Endothelial cell of umbilical vein (primary cell): ENCODE data around the gene LMAN1L. TPM values are rescaled to one million over a fixed set of nuclear protein-coding genes. Genes with fewer than 3 reads are reported as not detected.

Source experiments
- BruUV-seq: library from RNA; stranded (reverse); fragments of 400-500 nt; replicated peaks from 2 replicates; lab custom pipeline; 2021; lab: Mats Ljungman, UMichigan
- CTCF ChIA-PET: fragments of 300-600, 350-600 bp; sonication (Branson Sonifier 250); formaldehyde crosslinking; loops from one replicate; lab custom pipeline; 2021; ENCODE audit warnings: antibody characterized with exemption, inconsistent platforms; lab: Charles Lee
- POLR2A ChIA-PET: fragments of 300-600, 350-600 bp; sonication (Branson Sonifier 250); formaldehyde crosslinking; loops from one replicate; lab custom pipeline; 2021; ENCODE audit warnings: antibody characterized with exemption, inconsistent platforms; lab: Charles Lee
- DNase-seq: peaks from one replicate; pipeline ENCODE4 v3.0.0-alpha.2; 2011; ENCODE audit warnings: low read depth, low spot score
- FAIRE-seq: peaks from 2 replicates; lab custom pipeline; 2011; peaks lifted over from hg19 to GRCh38; lab: Jason Lieb, UNC
- H2AFZ ChIP-seq: 2 replicates; pipeline ENCODE4 v1.6.0; 2012; ENCODE audit warnings: low read depth, low read length, control low read depth, inconsistent platforms
- H3K27ac ChIP-seq: 2 replicates; pipeline ENCODE4 v1.5.1; 2011; ENCODE audit warnings: low read depth, mild to moderate bottlenecking, control low read depth, low read length, moderate library complexity; ENCODE audit not compliant: insufficient read depth
- H3K27me3 ChIP-seq, 2 experiments: 2 replicates each; pipeline versions ENCODE4 v1.6.0 to v1.6.1; 2011; ENCODE audit warnings: low read length in 2 of 2, mixed read lengths in 1 of 2; ENCODE audit not compliant: control insufficient read depth in 2 of 2, insufficient read depth in 2 of 2
- H3K36me3 ChIP-seq, 2 experiments: 2 replicates in 1 of 2; 3 replicates in 1 of 2; pipeline ENCODE4 v1.5.1; 2011; ENCODE audit warnings: low read length in 2 of 2, mild to moderate bottlenecking in 1 of 2, moderate library complexity in 1 of 2; ENCODE audit not compliant: control insufficient read depth in 2 of 2, insufficient read depth in 2 of 2; ENCODE audit errors: extremely low read depth in 1 of 2
- H3K4me1 ChIP-seq: 3 replicates; pipeline ENCODE4 v1.5.1; 2011; ENCODE audit warnings: mild to moderate bottlenecking, low read length; ENCODE audit not compliant: control insufficient read depth, insufficient read depth; ENCODE audit errors: extremely low read depth
- H3K4me2 ChIP-seq: 2 replicates; pipeline ENCODE4 v1.6.1; 2011; ENCODE audit warnings: low read length, control low read depth, mixed read lengths; ENCODE audit not compliant: insufficient read depth
- H3K4me3 ChIP-seq, 3 experiments: fragments of 200-600 bp in 1 of 3; sonication (generic), shearing (Covaris generic) in 1 of 3; replicated peaks in 1 of 3; 2 replicates each; pipeline ENCODE4 v1.5.1; 2011 to 2016; ENCODE audit warnings: control low read depth in 3 of 3, low read length in 3 of 3, mild to moderate bottlenecking in 2 of 3, inconsistent platforms in 1 of 3, low read depth in 1 of 3, moderate library complexity in 1 of 3; ENCODE audit not compliant: insufficient read depth in 1 of 3
- H3K79me2 ChIP-seq: 2 replicates; pipeline ENCODE4 v1.6.0; 2012; ENCODE audit warnings: low read length, inconsistent platforms; ENCODE audit not compliant: control insufficient read depth, insufficient read depth
- H3K9ac ChIP-seq: replicated peaks from 2 replicates; pipeline ENCODE3; 2011; ENCODE audit warnings: low read length, control low read depth; ENCODE audit not compliant: insufficient read depth; ENCODE audit errors: extremely low read depth
- H3K9me1 ChIP-seq: replicated peaks from 3 replicates; pipeline ENCODE4 v1.6.0; 2011; ENCODE audit warnings: mild to moderate bottlenecking, low read length; ENCODE audit not compliant: control insufficient read depth, insufficient read depth; ENCODE audit errors: extremely low read depth
- H3K9me3 ChIP-seq: replicated peaks from 2 replicates; pipeline ENCODE4 v1.5.1; 2012; ENCODE audit warnings: low read length, inconsistent platforms; ENCODE audit not compliant: control insufficient read depth, insufficient read depth
- H4K20me1 ChIP-seq: replicated peaks from 2 replicates; pipeline ENCODE3; 2011; ENCODE audit warnings: mild to moderate bottlenecking, low read length; ENCODE audit not compliant: control insufficient read depth, insufficient read depth; ENCODE audit errors: extremely low read depth
- MYC ChIP-seq: IDR thresholded peaks from one replicate; pipeline ENCODE4 v1.6.1; 2011; ENCODE audit warnings: mild to moderate bottlenecking, low read depth, low read length
- POLR2AphosphoS5 ChIP-seq: IDR thresholded peaks from 2 replicates; pipeline ENCODE4 v1.6.1; 2012; ENCODE audit warnings: low read depth, mild to moderate bottlenecking, control low read depth, low read length, moderate library complexity; ENCODE audit not compliant: insufficient read depth
- dilution Hi-C: fragments of 300-500 bp; cut with MboI; formaldehyde crosslinking; loops from one replicate; pipeline ENCODE4 v1.15.0; 2019; ENCODE audit warnings: low sequenced_read_pairs; ENCODE audit not compliant: extremely low pct_ligation_motif_present
- intact Hi-C: fragments of 100-400 bp; cut with micrococcal nuclease; formaldehyde crosslinking; loops from one replicate; pipeline ENCODE4 v1.10.0; 2022
- polyA plus RNA-seq, 4 experiments: library from polyadenylated mRNA; depleted of rRNA in 3 of 4; stranded (reverse) in 3 of 4; unstranded in 1 of 4; fragments of >200 nt; gene quantifications; 2 replicates each; pipeline versions ENCODE4 v1.2.1 to v1.2.3, GENCODE V29; 2011 to 2012; ENCODE audit warnings: missing spikeins in 1 of 4
- total RNA-seq: library from RNA; stranded (reverse); gene quantifications from 2 replicates; pipeline ENCODE4 v1.2.3, GENCODE V29; 2021
- TF ChIP-seq, protein P1 (sequence below), 2 donors: IDR thresholded peaks; 1 replicate in 1 of 2; 2 replicates in 1 of 2; pipeline ENCODE4 v1.5.1; 2011; ENCODE audit warnings: low read length in 2 of 2, mild to moderate bottlenecking in 2 of 2, moderate library complexity in 2 of 2, control low read depth in 1 of 2, inconsistent platforms in 1 of 2, low read depth in 1 of 2; ENCODE audit not compliant: insufficient read depth in 1 of 2; ENCODE audit errors: extremely low read depth in 1 of 2
- TF ChIP-seq, protein P2 (sequence below): IDR thresholded peaks from 2 replicates; pipeline ENCODE4 v1.6.1; 2011; ENCODE audit not compliant: insufficient read depth, insufficient read length

The LMAN1L gene
- total and polyA plus RNA-seq, 2 donors (not counting 3 experiments of a cell fraction or from before 2014, with no cell fraction given) = not detected

DNA sequence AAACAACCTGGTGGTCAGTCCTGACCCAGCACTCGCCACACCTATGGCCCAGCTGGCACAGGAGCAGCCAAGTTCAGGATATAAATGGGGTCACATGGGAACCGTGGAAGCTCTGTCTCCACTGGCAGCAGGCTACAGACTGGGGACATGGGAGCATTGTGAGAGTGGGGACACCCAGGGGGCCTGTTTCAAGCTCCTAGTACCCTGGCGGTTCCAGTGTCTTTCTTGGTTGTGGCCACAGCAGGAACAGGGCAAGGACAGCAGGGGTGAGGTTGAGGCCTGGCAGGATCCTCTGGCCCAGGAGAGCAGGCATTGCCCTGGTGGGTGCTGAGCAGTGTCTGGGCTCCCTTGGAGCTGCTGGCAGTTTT, 28.8 kb upstream of the LMAN1L start:
- H3K79me2 ChIP-seq = peaks cover 65% of the 10 kb centered on the region
- no peak overlapping the region for H3K9ac ChIP-seq
- dilution Hi-C loops (no loop called here), intact Hi-C loops (loop anchor here (1.0 kb wide), 1 partner anchor 13 kb away; no protein-coding TSS in a partner anchor)
- BruUV-seq = no TSS peak
- H3K4me3 ChIP-seq = peak overlapping the region in 2 of 3 experiments; percentile 88 to 90
- ChIA-PET POLR2A (interaction anchor here (0.5 kb wide), 1 partner anchor 128 kb away, joined by 5 read pairs; no protein-coding TSS in a partner anchor), CTCF (interaction anchor here (0.8 to 8.3 kb wide), 7 partner anchors 9 to 166 kb away, joined by 3 to 98 read pairs (median 9); no protein-coding TSS in a partner anchor)
- peak overlapping the region; percentile 94 for H3K4me2 ChIP-seq
- H3K36me3 ChIP-seq = peaks cover 0 to 5% of the 10 kb centered on the region in 2 experiments
- no peak overlapping the region for H3K27ac ChIP-seq
- peaks cover 23% of the 10 kb centered on the region for H3K4me1 ChIP-seq
- TF ChIP-seq, protein P1, sequence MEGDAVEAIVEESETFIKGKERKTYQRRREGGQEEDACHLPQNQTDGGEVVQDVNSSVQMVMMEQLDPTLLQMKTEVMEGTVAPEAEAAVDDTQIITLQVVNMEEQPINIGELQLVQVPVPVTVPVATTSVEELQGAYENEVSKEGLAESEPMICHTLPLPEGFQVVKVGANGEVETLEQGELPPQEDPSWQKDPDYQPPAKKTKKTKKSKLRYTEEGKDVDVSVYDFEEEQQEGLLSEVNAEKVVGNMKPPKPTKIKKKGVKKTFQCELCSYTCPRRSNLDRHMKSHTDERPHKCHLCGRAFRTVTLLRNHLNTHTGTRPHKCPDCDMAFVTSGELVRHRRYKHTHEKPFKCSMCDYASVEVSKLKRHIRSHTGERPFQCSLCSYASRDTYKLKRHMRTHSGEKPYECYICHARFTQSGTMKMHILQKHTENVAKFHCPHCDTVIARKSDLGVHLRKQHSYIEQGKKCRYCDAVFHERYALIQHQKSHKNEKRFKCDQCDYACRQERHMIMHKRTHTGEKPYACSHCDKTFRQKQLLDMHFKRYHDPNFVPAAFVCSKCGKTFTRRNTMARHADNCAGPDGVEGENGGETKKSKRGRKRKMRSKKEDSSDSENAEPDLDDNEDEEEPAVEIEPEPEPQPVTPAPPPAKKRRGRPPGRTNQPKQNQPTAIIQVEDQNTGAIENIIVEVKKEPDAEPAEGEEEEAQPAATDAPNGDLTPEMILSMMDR (IDR thresholded peaks at IDR 0.05; ENCODE audit: extremely low read depth in 1 of 2, insufficient read depth in 1 of 2, low read depth in 1 of 2, low read length in 2 of 2) = no peak
- TF ChIP-seq, protein P2, sequence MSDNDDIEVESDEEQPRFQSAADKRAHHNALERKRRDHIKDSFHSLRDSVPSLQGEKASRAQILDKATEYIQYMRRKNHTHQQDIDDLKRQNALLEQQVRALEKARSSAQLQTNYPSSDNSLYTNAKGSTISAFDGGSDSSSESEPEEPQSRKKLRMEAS = no peak
- TF ChIP-seq POLR2AphosphoS5 = no peak
- TF ChIP-seq MYC = no peak
- FAIRE-seq = no peak
- no peak overlapping the region for H2AFZ ChIP-seq
- H4K20me1 ChIP-seq = peaks cover 2% of the 10 kb centered on the region
- DNase-seq = no peak
- H3K9me3 ChIP-seq = no peaks in the 10 kb centered on the region
- H3K27me3 ChIP-seq = no peaks in the 10 kb centered on the region
- H3K9me1 ChIP-seq = no peaks in the 10 kb centered on the region
